ENCODE results near the gene YDJC. TPM values are rescaled to one million over a fixed set of nuclear protein-coding genes. Genes with fewer than 3 reads are reported as not detected.
A peak's percentile ranks its signal among the peaks of the same experiment; 100 is the strongest.

Gene YDJC
- total and polyA plus RNA-seq, 9 of the 15 experiments (the other 6 are each of a cell fraction or from before 2014, with no cell fraction given), result 13.5 to 871 (median 164) TPM

DNA sequence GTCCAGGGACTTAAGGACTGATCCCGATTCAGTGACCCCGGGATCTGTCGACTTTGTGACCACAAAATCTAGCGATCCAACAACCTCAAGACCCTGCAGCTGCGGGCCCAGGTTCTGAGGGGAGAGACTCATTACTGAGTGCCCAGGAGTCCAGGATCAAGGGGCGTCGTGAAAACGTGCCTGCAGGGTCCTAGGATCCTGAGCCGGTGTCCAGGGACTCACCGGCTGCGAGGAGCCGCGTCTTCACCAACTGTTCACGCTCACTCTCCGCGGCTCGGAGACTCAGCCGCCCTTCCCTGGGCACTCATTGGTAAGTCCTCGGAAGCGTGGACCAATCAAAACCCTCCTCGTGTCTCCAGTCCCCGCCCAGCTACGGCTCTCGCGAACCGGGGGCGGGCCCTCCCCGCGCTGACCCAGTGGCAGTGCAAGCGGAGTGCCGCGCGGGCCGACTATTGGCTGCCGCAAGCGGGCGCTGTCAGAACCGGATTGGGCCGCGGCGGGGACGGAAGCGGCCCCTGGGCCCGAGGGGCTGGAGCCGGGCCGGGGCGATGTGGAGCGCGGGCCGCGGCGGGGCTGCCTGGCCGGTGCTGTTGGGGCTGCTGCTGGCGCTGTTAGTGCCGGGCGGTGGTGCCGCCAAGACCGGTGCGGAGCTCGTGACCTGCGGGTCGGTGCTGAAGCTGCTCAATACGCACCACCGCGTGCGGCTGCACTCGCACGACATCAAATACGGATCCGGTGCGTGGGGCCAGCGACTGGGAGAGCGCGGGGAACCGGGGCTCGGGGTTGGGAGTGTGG lies 12.2 kb upstream of the YDJC start, which contains the start of gene SDF2L1 (continued):
- TF ChIP-seq NCOA6 (IDR thresholded peaks at IDR 0.05), result no peak
- no peak for TF ChIP-seq MTA2 (IDR thresholded peaks at IDR 0.05; ENCODE audit: low read depth)
- no peak for TF ChIP-seq ZNF444 (CRISPR knock-in tag; IDR thresholded peaks at IDR 0.05)
- no peak for TF ChIP-seq TOE1 (IDR thresholded peaks at IDR 0.05; ENCODE audit: borderline replicate concordance)
- TF ChIP-seq TOE1 (CRISPR knock-in tag; IDR thresholded peaks at IDR 0.05; ENCODE audit: borderline replicate concordance, low read depth), result no peak
- TF ChIP-seq KLF13 (tag; IDR thresholded peaks at IDR 0.05; ENCODE audit: borderline replicate concordance, low read depth), result no peak
- peak; percentile 92 for TF ChIP-seq SIRT6 (IDR thresholded peaks at IDR 0.05; ENCODE audit: low read depth, low read length)
- TF ChIP-seq ARNT (IDR thresholded peaks at IDR 0.05), result no peak
- no peak for TF ChIP-seq SNIP1 (IDR thresholded peaks at IDR 0.05; ENCODE audit: low read depth)
- no peak for TF ChIP-seq KDM4B (IDR thresholded peaks at IDR 0.05; ENCODE audit: borderline replicate concordance in 2 of 2, low read depth in 1 of 2)
- TF ChIP-seq ZNF76 (CRISPR knock-in tag; IDR thresholded peaks at IDR 0.05; ENCODE audit: borderline replicate concordance), result no peak
- TF ChIP-seq CC2D1A (IDR thresholded peaks at IDR 0.05), result no peak
- TF ChIP-seq PHF8 (IDR thresholded peaks at IDR 0.05; ENCODE audit: borderline replicate concordance, low read length), result peak; percentile 98
- no peak for TF ChIP-seq C11orf30 (IDR thresholded peaks at IDR 0.05; ENCODE audit: low read depth)
- peak; percentile 10 to 91 for TF ChIP-seq RCOR1 (IDR thresholded peaks at IDR 0.05; ENCODE audit: borderline replicate concordance in 1 of 2, low read depth in 2 of 2, low read length in 2 of 2)
- no peak for TF ChIP-seq RNF2 (IDR thresholded peaks at IDR 0.05)
- no peak for TF ChIP-seq BDP1 (IDR thresholded peaks at IDR 0.05; ENCODE audit: insufficient read depth, insufficient read length)
- TF ChIP-seq SMARCA5 (IDR thresholded peaks at IDR 0.05), result no peak
- TF ChIP-seq PHF20 (IDR thresholded peaks at IDR 0.05; ENCODE audit: partially characterized antibody), result no peak
- TF ChIP-seq PCBP1 (IDR thresholded peaks at IDR 0.05; ENCODE audit: low read depth, low read length, poor library complexity, severe bottlenecking), result no peak
- TF ChIP-seq, protein P1, sequence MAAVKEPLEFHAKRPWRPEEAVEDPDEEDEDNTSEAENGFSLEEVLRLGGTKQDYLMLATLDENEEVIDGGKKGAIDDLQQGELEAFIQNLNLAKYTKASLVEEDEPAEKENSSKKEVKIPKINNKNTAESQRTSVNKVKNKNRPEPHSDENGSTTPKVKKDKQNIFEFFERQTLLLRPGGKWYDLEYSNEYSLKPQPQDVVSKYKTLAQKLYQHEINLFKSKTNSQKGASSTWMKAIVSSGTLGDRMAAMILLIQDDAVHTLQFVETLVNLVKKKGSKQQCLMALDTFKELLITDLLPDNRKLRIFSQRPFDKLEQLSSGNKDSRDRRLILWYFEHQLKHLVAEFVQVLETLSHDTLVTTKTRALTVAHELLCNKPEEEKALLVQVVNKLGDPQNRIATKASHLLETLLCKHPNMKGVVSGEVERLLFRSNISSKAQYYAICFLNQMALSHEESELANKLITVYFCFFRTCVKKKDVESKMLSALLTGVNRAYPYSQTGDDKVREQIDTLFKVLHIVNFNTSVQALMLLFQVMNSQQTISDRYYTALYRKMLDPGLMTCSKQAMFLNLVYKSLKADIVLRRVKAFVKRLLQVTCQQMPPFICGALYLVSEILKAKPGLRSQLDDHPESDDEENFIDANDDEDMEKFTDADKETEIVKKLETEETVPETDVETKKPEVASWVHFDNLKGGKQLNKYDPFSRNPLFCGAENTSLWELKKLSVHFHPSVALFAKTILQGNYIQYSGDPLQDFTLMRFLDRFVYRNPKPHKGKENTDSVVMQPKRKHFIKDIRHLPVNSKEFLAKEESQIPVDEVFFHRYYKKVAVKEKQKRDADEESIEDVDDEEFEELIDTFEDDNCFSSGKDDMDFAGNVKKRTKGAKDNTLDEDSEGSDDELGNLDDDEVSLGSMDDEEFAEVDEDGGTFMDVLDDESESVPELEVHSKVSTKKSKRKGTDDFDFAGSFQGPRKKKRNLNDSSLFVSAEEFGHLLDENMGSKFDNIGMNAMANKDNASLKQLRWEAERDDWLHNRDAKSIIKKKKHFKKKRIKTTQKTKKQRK (IDR thresholded peaks at IDR 0.05; ENCODE audit: borderline replicate concordance, low read depth, low read length), result peak; percentile 96
- peak; percentile 89 for TF ChIP-seq ARID3A (IDR thresholded peaks at IDR 0.05; ENCODE audit: borderline replicate concordance, low read depth, low read length)
- TF ChIP-seq JUN (IDR thresholded peaks at IDR 0.05; ENCODE audit: borderline replicate concordance, low read depth, low read length), result peak; percentile 82
- no peak for TF ChIP-seq JUN (CRISPR knock-in tag; IDR thresholded peaks at IDR 0.05; ENCODE audit: borderline replicate concordance)
- no peak for TF ChIP-seq TCF15 (CRISPR knock-in tag; IDR thresholded peaks at IDR 0.05)

Measured in K562 (cell line).